Spleen (tissue), 11 donors: ENCODE results near the gene ITPR1. TPM values are rescaled to one million over a fixed set of nuclear protein-coding genes. Genes with fewer than 3 reads are reported as not detected.

Source experiments
- DNase-seq: peaks from one replicate; pipeline ENCODE4 v3.0.0-alpha.2; 2020
- H3K27ac ChIP-seq, 8 donors: fragments of 200-600 bp; sonication (generic) in 7 of 8; 1 replicate in 4 of 8; 2 replicates in 4 of 8; pipeline versions ENCODE4 v1.5.0 to v1.8.0; 2016 to 2021; ENCODE audit warnings: inconsistent platforms in 4 of 8, mild to moderate bottlenecking in 4 of 8, moderate library complexity in 1 of 8
- H3K27me3 ChIP-seq, 7 donors: fragments of 200-600 bp; sonication (generic) in 6 of 7; replicated peaks in 1 of 7; 1 replicate in 4 of 7; 2 replicates in 3 of 7; pipeline versions ENCODE4 v1.5.0 to v1.8.0; 2016 to 2021; ENCODE audit warnings: inconsistent platforms in 3 of 7, mild to moderate bottlenecking in 1 of 7
- H3K36me3 ChIP-seq, 6 donors: fragments of 200-600 bp; sonication (generic) in 5 of 6; 1 replicate in 4 of 6; 2 replicates in 2 of 6; pipeline versions ENCODE4 v1.5.0 to v1.8.0; 2016 to 2021; ENCODE audit warnings: inconsistent platforms in 2 of 6
- H3K4me1 ChIP-seq, 6 donors: fragments of 200-600 bp; sonication (generic) in 5 of 6; 1 replicate in 3 of 6; 2 replicates in 3 of 6; pipeline versions ENCODE4 v1.5.0 to v1.8.0; 2016 to 2021; ENCODE audit warnings: inconsistent platforms in 3 of 6
- H3K4me3 ChIP-seq, 8 donors: fragments of 200-600 bp; sonication (generic) in 7 of 8; 1 replicate in 4 of 8; 2 replicates in 4 of 8; pipeline versions ENCODE4 v1.5.0 to v1.8.0; 2016 to 2021; ENCODE audit warnings: inconsistent platforms in 4 of 8, mild to moderate bottlenecking in 4 of 8, moderate library complexity in 2 of 8
- H3K9me3 ChIP-seq, 8 donors: fragments of 200-600 bp; sonication (generic) in 7 of 8; 1 replicate in 4 of 8; 2 replicates in 4 of 8; pipeline versions ENCODE4 v1.5.0 to v1.8.0; 2016 to 2021; ENCODE audit warnings: inconsistent platforms in 4 of 8
- POLR2A ChIP-seq, 3 donors: fragments of 450-650 bp; IDR thresholded peaks; one replicate each; pipeline ENCODE4 v1.5.1; 2017; ENCODE audit warnings: antibody characterized with exemption in 3 of 3, mild to moderate bottlenecking in 1 of 3
- POLR2AphosphoS5 ChIP-seq, 3 donors: sonication (generic); formaldehyde crosslinking; IDR thresholded peaks; one replicate each; pipeline ENCODE4 v1.5.1; 2017; ENCODE audit warnings: antibody characterized with exemption in 3 of 3
- WGBS, 5 donors: extraction: QIAGEN DNeasy Blood & Tissue Kit in 3 of 5; methylation state at CpG; one replicate each; pipeline versions ENCODE4 v1.1.5 to v1.1.7; 2013 to 2018; 5-methylcytosine and 5-hydroxymethylcytosine counted together
- intact Hi-C: fragments of 100-400 bp; cut with DNase I; formaldehyde crosslinking; loops from one replicate; pipeline ENCODE4 v1.15.0; 2023; ENCODE audit warnings: low total_unique reads
- polyA plus RNA-seq, 3 donors: library from polyadenylated mRNA; stranded (reverse); fragments of 200-250 nt; gene quantifications; one replicate each; pipeline ENCODE4 v1.2.1, GENCODE V29; 2013
- total RNA-seq, 7 donors: library from RNA; depleted of rRNA in 3 of 7; stranded (reverse); fragments of >200 nt in 3 of 7; fragmentation: NEBNext Ultra II Directional in 4 of 7; extraction: Animal tissue kit (Norgen Biotek cat#: 25700) in 4 of 7; gene quantifications; one replicate each; pipeline versions ENCODE4 v1.1.0 to v1.2.1, GENCODE V29; 2016 to 2021
- TF ChIP-seq, protein P1 (sequence below), 11 experiments: fragments of 200-600 bp in 7 of 11; fragments of 450-650 bp in 4 of 11; sonication (generic) in 4 of 11; IDR thresholded peaks in 8 of 11; conservative IDR thresholded peaks in 3 of 11; 1 replicate in 7 of 11; 2 replicates in 4 of 11; pipeline versions ENCODE4 v1.4.0 to v1.8.0; 2016 to 2021; ENCODE audit warnings: antibody characterized with exemption in 11 of 11, inconsistent platforms in 4 of 11, mild to moderate bottlenecking in 1 of 11
- donor health status: healthy with polysubstance abuse.
- donor health status: DM: no; HTN: no; CAD: no; lungs with moderate emphysema.
- donor health status: DM: no; HTN: no; CAD: no.
- donor health status: Bipolar disorder and iron deficiency.
- donor health status: healthy.
- donor health status: DM: no; HTN: no; CAD: no.
- donor health status: DM: yes; HTN: yes; CAD: no.

ITPR1 gene
- total and polyA plus RNA-seq, 10 donors, result 17.5 to 194 (median 129) TPM

- no peaks in the 10 kb centered on the region for H3K27me3 ChIP-seq
- H3K9me3 ChIP-seq, result no peaks in the 10 kb centered on the region
- H3K4me3 ChIP-seq, result no peak overlapping the region
- DNase-seq, result no peak
- H3K4me1 ChIP-seq, result no peaks in the 10 kb centered on the region
- intact Hi-C loops, result no loop called here
- 86 to 94% (median 92%) methylated on average over 6 of the region's 6 CpGs for WGBS, 5 donors
- H3K36me3 ChIP-seq, result peaks cover 0 to 99% (median 41%) of the 10 kb centered on the region in 6 donors
- TF ChIP-seq POLR2A (IDR thresholded peaks at IDR 0.05), result no peak
- TF ChIP-seq POLR2AphosphoS5 (IDR thresholded peaks at IDR 0.05), result no peak
- TF ChIP-seq, protein P1, sequence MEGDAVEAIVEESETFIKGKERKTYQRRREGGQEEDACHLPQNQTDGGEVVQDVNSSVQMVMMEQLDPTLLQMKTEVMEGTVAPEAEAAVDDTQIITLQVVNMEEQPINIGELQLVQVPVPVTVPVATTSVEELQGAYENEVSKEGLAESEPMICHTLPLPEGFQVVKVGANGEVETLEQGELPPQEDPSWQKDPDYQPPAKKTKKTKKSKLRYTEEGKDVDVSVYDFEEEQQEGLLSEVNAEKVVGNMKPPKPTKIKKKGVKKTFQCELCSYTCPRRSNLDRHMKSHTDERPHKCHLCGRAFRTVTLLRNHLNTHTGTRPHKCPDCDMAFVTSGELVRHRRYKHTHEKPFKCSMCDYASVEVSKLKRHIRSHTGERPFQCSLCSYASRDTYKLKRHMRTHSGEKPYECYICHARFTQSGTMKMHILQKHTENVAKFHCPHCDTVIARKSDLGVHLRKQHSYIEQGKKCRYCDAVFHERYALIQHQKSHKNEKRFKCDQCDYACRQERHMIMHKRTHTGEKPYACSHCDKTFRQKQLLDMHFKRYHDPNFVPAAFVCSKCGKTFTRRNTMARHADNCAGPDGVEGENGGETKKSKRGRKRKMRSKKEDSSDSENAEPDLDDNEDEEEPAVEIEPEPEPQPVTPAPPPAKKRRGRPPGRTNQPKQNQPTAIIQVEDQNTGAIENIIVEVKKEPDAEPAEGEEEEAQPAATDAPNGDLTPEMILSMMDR (IDR thresholded peaks at IDR 0.05 in 8 of 11, conservative IDR thresholded peaks at IDR 0.05 in 3 of 11), result no peak
- H3K27ac ChIP-seq, result no peak overlapping the region
Observed at GRCh38 chr3:4806535-4807108, 313.5 kb downstream of the ITPR1 start.

DNA sequence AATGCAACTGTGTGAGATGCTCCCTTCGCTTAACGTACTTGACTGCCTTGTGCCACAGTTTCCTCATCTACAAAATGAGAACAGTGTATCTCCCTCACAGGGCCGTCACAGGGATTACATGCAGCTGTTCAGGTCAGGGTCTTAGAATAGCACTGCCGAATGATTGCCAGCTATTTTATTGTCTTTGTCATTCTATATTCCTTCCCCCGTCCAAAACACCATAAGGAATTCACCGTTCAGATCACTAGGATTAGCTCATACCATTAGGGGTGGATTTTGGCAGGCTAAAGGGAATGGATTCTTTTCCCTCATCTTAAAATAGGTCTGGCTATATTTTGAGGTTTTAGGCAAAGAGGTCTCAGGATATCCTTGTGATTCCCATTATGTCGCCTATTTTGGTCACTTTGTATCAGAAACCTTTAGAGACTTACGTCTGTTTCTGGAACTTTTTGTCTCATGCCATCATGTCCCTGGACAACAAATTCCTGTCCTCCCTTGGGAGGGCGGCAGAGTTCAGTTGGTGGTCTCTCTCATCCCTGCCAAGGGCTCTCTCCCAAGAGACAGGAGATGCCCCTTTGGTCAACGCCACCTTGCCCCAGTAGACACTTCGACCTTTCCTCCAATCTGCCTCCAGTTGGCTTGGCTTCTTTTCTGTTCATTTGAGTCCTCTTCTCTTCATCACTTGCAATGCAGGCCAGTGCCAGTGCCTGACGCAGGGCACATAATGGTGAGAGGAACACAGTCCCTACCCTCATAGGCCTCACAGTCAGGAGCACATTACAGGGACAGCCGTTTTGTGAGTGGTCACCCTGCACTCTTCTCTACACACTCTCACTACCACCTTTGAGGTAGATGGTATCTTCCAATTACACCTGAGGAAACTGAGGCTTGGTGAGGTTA is 314.5 kb downstream of the ITPR1 start:
- Histone ChIP-seq H3K27ac (no peak overlapping the region), H3K4me1 (no peaks in the 10 kb centered on the region), H3K36me3 (peaks cover 0 to 99% (median 40%) of the 10 kb centered on the region in 6 donors), H3K9me3 (no peaks in the 10 kb centered on the region), H3K4me3 (no peak overlapping the region), H3K27me3 (no peaks in the 10 kb centered on the region)
- intact Hi-C loops, result no loop called here
- TF ChIP-seq POLR2AphosphoS5 (IDR thresholded peaks at IDR 0.05) (no peak), POLR2A (IDR thresholded peaks at IDR 0.05) (no peak)
- TF ChIP-seq, protein P1 (IDR thresholded peaks at IDR 0.05 in 8 of 11, conservative IDR thresholded peaks at IDR 0.05 in 3 of 11), result no peak
- 87 to 94% (median 91%) methylated on average over 13 of the region's 13 CpGs for WGBS, 5 donors
- no peak for DNase-seq

GRCh38 chr3:4808637-4809036 is 315.5 kb downstream of the ITPR1 start:
- Histone ChIP-seq H3K4me3 (no peak overlapping the region), H3K27ac (no peak overlapping the region), H3K27me3 (no peaks in the 10 kb centered on the region), H3K4me1 (peaks cover 0 to 1% (median 0%) of the 10 kb centered on the region in 6 donors), H3K9me3 (no peaks in the 10 kb centered on the region), H3K36me3 (peaks cover 0 to 99% (median 39%) of the 10 kb centered on the region in 6 donors)
- no peak for DNase-seq
- WGBS, 5 donors, result 89 to 98% (median 91%) methylated on average over 4 of the region's 4 CpGs
- intact Hi-C loops, result no loop called here
- TF ChIP-seq, protein P1 (IDR thresholded peaks at IDR 0.05 in 8 of 11, conservative IDR thresholded peaks at IDR 0.05 in 3 of 11), result no peak
- TF ChIP-seq POLR2AphosphoS5 (IDR thresholded peaks at IDR 0.05) (no peak), POLR2A (IDR thresholded peaks at IDR 0.05) (no peak)

- no peak for DNase-seq
- 85 to 93% (median 90%) methylated on average over 3 of the region's 3 CpGs for WGBS, 5 donors
Observed at GRCh38 chr3:4809922-4810321, 316.8 kb downstream of the ITPR1 start.

More at GRCh38 chr3:4809922-4810321, 316.8 kb downstream of the ITPR1 start:
- Histone ChIP-seq H3K4me1 (peaks cover 0 to 14% (median 3%) of the 10 kb centered on the region in 6 donors), H3K27ac (no peak overlapping the region), H3K27me3 (no peaks in the 10 kb centered on the region), H3K36me3 (peaks cover 0 to 99% (median 41%) of the 10 kb centered on the region in 6 donors), H3K4me3 (no peak overlapping the region), H3K9me3 (no peaks in the 10 kb centered on the region)
- intact Hi-C loops, result loop anchor here (10.0 kb wide), 1 partner anchor 95 kb away; no protein-coding TSS in a partner anchor
- TF ChIP-seq POLR2A (IDR thresholded peaks at IDR 0.05) (no peak), POLR2AphosphoS5 (IDR thresholded peaks at IDR 0.05) (no peak)
- TF ChIP-seq, protein P1 (IDR thresholded peaks at IDR 0.05 in 8 of 11, conservative IDR thresholded peaks at IDR 0.05 in 3 of 11), result no peak
